Measurements from ENCODE around the gene SLC12A8. TPM values are rescaled to one million over a fixed set of nuclear protein-coding genes. Genes with fewer than 3 reads are reported as not detected.

SLC12A8 gene
- total RNA-seq, 4 donors from 2014 or later, result 1.0 TPM; not detected in 3

GRCh38 chr3:125051205-125051604, 161.3 kb downstream of the SLC12A8 start:
- no peak for DNase-seq
- Histone ChIP-seq H3K4me3 (no peak overlapping the region), H3K36me3 (no peaks in the 10 kb centered on the region), H3K27me3 (no peaks in the 10 kb centered on the region), H3K27ac (peak overlapping the region; percentile 84 to 89 (median 89)), H3K4me1 (peaks cover 51 to 59% of the 10 kb centered on the region in 2 donors), H3K9me3 (no peaks in the 10 kb centered on the region)
- in situ Hi-C loops (cut with MboI; ENCODE audit: low sequenced_read_pairs in 4 of 4) (no loop called here), intact Hi-C loops (cut with DNase I; ENCODE audit: low total_unique reads) (loop anchor here (10.0 kb wide), 1 partner anchor 324 kb away; the partner anchor contains the start of gene ZNF148)
- no peak for ATAC-seq
- no peak for TF ChIP-seq POLR2A (IDR thresholded peaks at IDR 0.05)
- TF ChIP-seq, protein P1, sequence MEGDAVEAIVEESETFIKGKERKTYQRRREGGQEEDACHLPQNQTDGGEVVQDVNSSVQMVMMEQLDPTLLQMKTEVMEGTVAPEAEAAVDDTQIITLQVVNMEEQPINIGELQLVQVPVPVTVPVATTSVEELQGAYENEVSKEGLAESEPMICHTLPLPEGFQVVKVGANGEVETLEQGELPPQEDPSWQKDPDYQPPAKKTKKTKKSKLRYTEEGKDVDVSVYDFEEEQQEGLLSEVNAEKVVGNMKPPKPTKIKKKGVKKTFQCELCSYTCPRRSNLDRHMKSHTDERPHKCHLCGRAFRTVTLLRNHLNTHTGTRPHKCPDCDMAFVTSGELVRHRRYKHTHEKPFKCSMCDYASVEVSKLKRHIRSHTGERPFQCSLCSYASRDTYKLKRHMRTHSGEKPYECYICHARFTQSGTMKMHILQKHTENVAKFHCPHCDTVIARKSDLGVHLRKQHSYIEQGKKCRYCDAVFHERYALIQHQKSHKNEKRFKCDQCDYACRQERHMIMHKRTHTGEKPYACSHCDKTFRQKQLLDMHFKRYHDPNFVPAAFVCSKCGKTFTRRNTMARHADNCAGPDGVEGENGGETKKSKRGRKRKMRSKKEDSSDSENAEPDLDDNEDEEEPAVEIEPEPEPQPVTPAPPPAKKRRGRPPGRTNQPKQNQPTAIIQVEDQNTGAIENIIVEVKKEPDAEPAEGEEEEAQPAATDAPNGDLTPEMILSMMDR (IDR thresholded peaks at IDR 0.05 in 4 of 5, conservative IDR thresholded peaks at IDR 0.05 in 1 of 5), result no peak

- intact Hi-C loops (cut with DNase I; ENCODE audit: low total_unique reads) (loop anchor here (10.0 kb wide), 1 partner anchor 324 kb away; the partner anchor contains the start of gene ZNF148), in situ Hi-C loops (cut with MboI; ENCODE audit: low sequenced_read_pairs in 4 of 4) (no loop called here)
- no peaks in the 10 kb centered on the region for H3K27me3 ChIP-seq
- no peak overlapping the region for H3K4me3 ChIP-seq
- TF ChIP-seq POLR2A (IDR thresholded peaks at IDR 0.05), result no peak
- TF ChIP-seq, protein P1 (IDR thresholded peaks at IDR 0.05 in 4 of 5, conservative IDR thresholded peaks at IDR 0.05 in 1 of 5), result no peak
- no peak for ATAC-seq
- DNase-seq, result no peak
- peak overlapping the region in 1 of 4 donors; percentile 89 for H3K27ac ChIP-seq
- H3K36me3 ChIP-seq, result no peaks in the 10 kb centered on the region
- peaks cover 55 to 63% of the 10 kb centered on the region in 2 donors for H3K4me1 ChIP-seq
- no peaks in the 10 kb centered on the region for H3K9me3 ChIP-seq
Measured at GRCh38 chr3:125050488-125051090, 162.0 kb downstream of the SLC12A8 start.

GRCh38 chr3:125048282-125048681, 164.3 kb downstream of the SLC12A8 start:
- ATAC-seq, result no peak
- intact Hi-C loops (cut with DNase I; ENCODE audit: low total_unique reads), result no loop called here
- in situ Hi-C loops (cut with MboI; ENCODE audit: low sequenced_read_pairs in 4 of 4), result no loop called here
- Histone ChIP-seq H3K4me3 (no peak overlapping the region), H3K27ac (peak overlapping the region in 1 of 4 donors; percentile 4), H3K4me1 (peaks cover 70 to 75% of the 10 kb centered on the region in 2 donors), H3K27me3 (no peaks in the 10 kb centered on the region), H3K9me3 (no peaks in the 10 kb centered on the region), H3K36me3 (no peaks in the 10 kb centered on the region)
- no peak for DNase-seq
- TF ChIP-seq, protein P1 (IDR thresholded peaks at IDR 0.05 in 4 of 5, conservative IDR thresholded peaks at IDR 0.05 in 1 of 5), result no peak
- no peak for TF ChIP-seq POLR2A (IDR thresholded peaks at IDR 0.05)

DNA sequence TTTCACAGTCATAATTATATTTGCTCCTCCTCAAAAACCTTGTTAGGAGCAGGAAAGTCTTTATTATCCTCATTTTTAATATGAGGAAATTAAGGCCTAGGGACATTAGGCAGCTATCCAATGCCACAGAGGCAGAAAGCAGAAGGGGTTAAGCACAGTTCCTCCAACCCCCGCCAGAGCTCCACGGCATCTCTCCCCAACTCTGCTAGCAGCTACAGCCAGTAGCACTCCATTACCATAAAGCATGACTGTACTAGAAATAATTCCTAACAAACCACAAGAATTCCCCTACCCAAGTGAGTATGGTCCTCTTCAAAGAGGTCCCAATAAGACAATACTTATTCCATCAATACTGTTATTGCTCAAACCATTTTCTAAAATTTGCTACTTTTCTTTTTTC, 166.6 kb downstream of the SLC12A8 start:
- Histone ChIP-seq H3K36me3 (no peaks in the 10 kb centered on the region), H3K27me3 (no peaks in the 10 kb centered on the region), H3K27ac (peak overlapping the region; percentile 62 to 83 (median 76)), H3K4me3 (no peak overlapping the region), H3K9me3 (no peaks in the 10 kb centered on the region), H3K4me1 (peaks cover 63 to 74% of the 10 kb centered on the region in 2 donors)
- TF ChIP-seq, protein P1 (IDR thresholded peaks at IDR 0.05 in 4 of 5, conservative IDR thresholded peaks at IDR 0.05 in 1 of 5), result no peak
- TF ChIP-seq POLR2A (IDR thresholded peaks at IDR 0.05), result no peak
- ATAC-seq (no peak), DNase-seq (no peak)
- intact Hi-C loops (cut with DNase I; ENCODE audit: low total_unique reads), result no loop called here
- in situ Hi-C loops (cut with MboI; ENCODE audit: low sequenced_read_pairs in 4 of 4), result no loop called here
